Measurements from ENCODE around the gene MAPK4.

- TF ChIP-seq POLR2A (IDR thresholded peaks at IDR 0.05) = no peak
- no peak for TF ChIP-seq CTCF (IDR thresholded peaks at IDR 0.05)
Observed at GRCh38 chr18:50545936-50546335, 14.0 kb upstream of the MAPK4 start.

Measured in prostate gland (tissue), 2 donors.